Measurements from ENCODE around the gene AGBL5. TPM values are rescaled to one million over a fixed set of nuclear protein-coding genes. Genes with fewer than 3 reads are reported as not detected.

The AGBL5 gene
- total and polyA plus RNA-seq, 12 donors = 4.2 to 16.8 (median 10.4) TPM

- no peak for TF ChIP-seq CTCF (IDR thresholded peaks at IDR 0.05)
- no peak overlapping the region for H3K27ac ChIP-seq
- ATAC-seq (no peak), DNase-seq (no peak)
- H3K27me3 ChIP-seq = no peaks in the 10 kb centered on the region
- intact Hi-C loops (cut with DNase I) = loop anchor here in 2 of 10 donors (10.0 kb wide), 1 partner anchor 211 kb away; the partner anchor contains the start of gene UCN (in 2 of the 2)
- 89 to 93% methylated on average over 6 of the region's 6 CpGs for WGBS, 2 donors
- H3K9me3 ChIP-seq = no peaks in the 10 kb centered on the region
- H3K4me3 ChIP-seq = no peak overlapping the region
- no peaks in the 10 kb centered on the region for H3K36me3 ChIP-seq
- peaks cover 0 to 14% (median 12%) of the 10 kb centered on the region in 9 donors for H3K4me1 ChIP-seq
Observed at GRCh38 chr2:27093430-27094352, 42.2 kb downstream of the AGBL5 start.

- DNase-seq (no peak), ATAC-seq (no peak)
- H3K27ac ChIP-seq = no peak overlapping the region
- WGBS, 2 donors = 93 to 94% methylated on average over 24 of the region's 24 CpGs
- peaks cover 0 to 14% (median 12%) of the 10 kb centered on the region in 9 donors for H3K4me1 ChIP-seq
- H3K27me3 ChIP-seq = no peaks in the 10 kb centered on the region
- no peak overlapping the region for H3K4me3 ChIP-seq
- TF ChIP-seq CTCF (IDR thresholded peaks at IDR 0.05) = no peak
- intact Hi-C loops (cut with DNase I) = loop anchor here in 2 of 10 donors (10.0 kb wide), 1 partner anchor 210 kb away; the partner anchor contains the start of gene UCN (in 2 of the 2)
- no peaks in the 10 kb centered on the region for H3K9me3 ChIP-seq
- peaks cover 0 to 2% (median 0%) of the 10 kb centered on the region in 9 donors for H3K36me3 ChIP-seq
Observed at GRCh38 chr2:27094353-27094984, 43.0 kb downstream of the AGBL5 start.

GRCh38 chr2:27095427-27095744, 43.9 kb downstream of the AGBL5 start:
- Histone ChIP-seq H3K9me3 (no peaks in the 10 kb centered on the region), H3K4me3 (no peak overlapping the region), H3K36me3 (peaks cover 0 to 5% (median 0%) of the 10 kb centered on the region in 9 donors), H3K27ac (no peak overlapping the region), H3K27me3 (no peaks in the 10 kb centered on the region), H3K4me1 (peaks cover 0 to 14% (median 12%) of the 10 kb centered on the region in 9 donors)
- TF ChIP-seq CTCF (IDR thresholded peaks at IDR 0.05) = no peak
- ATAC-seq = peak in 1 of 8 donors; percentile 2
- DNase-seq = no peak
- 91 to 99% methylated on average over 2 of the region's 2 CpGs for WGBS, 2 donors
- intact Hi-C loops (cut with DNase I) = loop anchor here in 8 of 10 donors (5.0 to 10.0 kb wide), 7 partner anchors 37 to 209 kb away; partner anchors contain the start of genes TRIM54 (in 3 of the 8), UCN (in 2 of the 8) and PREB (in 1 of the 8)

All from heart right ventricle (tissue), 16 donors.